HPDE6-E6E7 (cell line): ENCODE measurements around the gene C1orf159.

Source experiments
- DNase-seq: peaks from one replicate; pipeline ENCODE4 v3.0.0; 2011; ENCODE audit warnings: missing footprints; ENCODE audit errors: extremely low spot score

The C1orf159 gene

GRCh38 chr1:1132042-1132950, 16.4 kb upstream of the C1orf159 start:
- no peak for DNase-seq

- DNase-seq: no peak
These were observed 14.6 kb upstream of the C1orf159 start for GRCh38 chr1:1130206-1131120.

- no peak for DNase-seq
These were observed 13.5 kb upstream of the C1orf159 start for GRCh38 chr1:1129381-1129821.

GRCh38 chr1:1128454-1129139, 12.7 kb upstream of the C1orf159 start:
- no peak for DNase-seq

GRCh38 chr1:1127551-1128451, 11.9 kb upstream of the C1orf159 start:
- no peak for DNase-seq

GRCh38 chr1:1125945-1126344, 10.1 kb upstream of the C1orf159 start:
- DNase-seq: no peak

- no peak for DNase-seq
These were observed 9.1 kb upstream of the C1orf159 start for GRCh38 chr1:1124786-1125642.

- DNase-seq: no peak
These were observed 8.6 kb upstream of the C1orf159 start for GRCh38 chr1:1124508-1124785.

- no peak for DNase-seq
These were observed 8.0 kb upstream of the C1orf159 start for GRCh38 chr1:1123581-1124507.

GRCh38 chr1:1122981-1123480, 7.1 kb upstream of the C1orf159 start:
- no peak for DNase-seq

GRCh38 chr1:1122078-1122811, 6.4 kb upstream of the C1orf159 start:
- peak; percentile 81 for DNase-seq

- DNase-seq: no peak
These were observed 5.8 kb upstream of the C1orf159 start for GRCh38 chr1:1121611-1122077.

- DNase-seq: no peak
These were observed 5.1 kb upstream of the C1orf159 start for GRCh38 chr1:1120866-1121591.

GRCh38 chr1:1120096-1120495, 4.2 kb upstream of the C1orf159 start:
- DNase-seq: no peak

- no peak for DNase-seq
These were observed 3.5 kb upstream of the C1orf159 start for GRCh38 chr1:1119272-1119890.

GRCh38 chr1:1118876-1119220, 3.0 kb upstream of the C1orf159 start:
- no peak for DNase-seq
